WTC11 (cell line): ENCODE measurements around the gene ZSCAN23. TPM values are rescaled to one million over a fixed set of nuclear protein-coding genes. Genes with fewer than 3 reads are reported as not detected.

Experiments
- ATAC-seq: fragments of 200-7000 bp; cut with Tn5 transposase; 2 replicates; pipeline ENCODE4 v1.10.0; 2021; ENCODE audit warnings: mild to moderate bottlenecking, moderate library complexity
- CTCF ChIA-PET: fragments of 300-600 bp; sonication (Branson Sonifier 250); formaldehyde crosslinking; loops from one replicate; lab custom pipeline; 2021; ENCODE audit warnings: antibody characterized with exemption; lab: Charles Lee
- POLR2A ChIA-PET: fragments of 350-600 bp; sonication (Branson Sonifier 250); formaldehyde crosslinking; loops from one replicate; lab custom pipeline; 2021; ENCODE audit warnings: antibody characterized with exemption; lab: Charles Lee
- DNase-seq: peaks from one replicate; pipeline ENCODE4 v3.0.0; 2021; ENCODE audit warnings: low spot score
- H3K27ac Mint-ChIP-seq: 2 replicates; pipeline ENCODE4 v1.8.0; 2021; ENCODE audit warnings: mixed read lengths
- H3K27me3 Mint-ChIP-seq: 2 replicates; pipeline ENCODE4 v1.8.0; 2021; ENCODE audit warnings: low read depth, mild to moderate bottlenecking, moderate library complexity, mixed read lengths
- H3K36me3 Mint-ChIP-seq: 2 replicates; pipeline ENCODE4 v1.8.0; 2021; ENCODE audit warnings: mixed read lengths
- H3K4me1 Mint-ChIP-seq: 2 replicates; pipeline ENCODE4 v1.8.0; 2022; ENCODE audit warnings: mixed read lengths
- H3K4me3 Mint-ChIP-seq: 2 replicates; pipeline ENCODE4 v1.8.0; 2021; ENCODE audit warnings: mild to moderate bottlenecking, moderate library complexity, mixed read lengths
- H3K9me3 Mint-ChIP-seq: 2 replicates; pipeline ENCODE4 v1.8.0; 2021; ENCODE audit warnings: mixed read lengths
- E2F5 ChIP-seq: sonication (generic); formaldehyde crosslinking; IDR thresholded peaks from 2 replicates; pipeline ENCODE4 v1.8.1; 2022; ENCODE audit warnings: mild to moderate bottlenecking, moderate library complexity, missing genetic modification reagents
- EMX1 ChIP-seq: fragments of 250-450 bp; sonication (Bioruptor Pico); IDR thresholded peaks from 2 replicates; pipeline ENCODE4 v1.8.0; 2021; ENCODE audit warnings: mild to moderate bottlenecking
- ETV6 ChIP-seq: sonication (generic); formaldehyde crosslinking; IDR thresholded peaks from 2 replicates; pipeline ENCODE4 v1.8.1; 2022; ENCODE audit warnings: mild to moderate bottlenecking, missing genetic modification reagents
- GABPB1 ChIP-seq: sonication (generic); formaldehyde crosslinking; IDR thresholded peaks from 2 replicates; pipeline ENCODE4 v1.8.1; 2023; ENCODE audit warnings: mild to moderate bottlenecking, missing genetic modification reagents
- GTF2I ChIP-seq: fragments of 250-450 bp; sonication (Bioruptor Pico); conservative IDR thresholded peaks from 2 replicates; pipeline ENCODE4 v1.4.0; 2021; ENCODE audit warnings: mild to moderate bottlenecking
- HMGA2 ChIP-seq: fragments of 250-450 bp; sonication (Bioruptor Pico); IDR thresholded peaks from 2 replicates; pipeline ENCODE4 v1.4.0; 2021; ENCODE audit warnings: mild to moderate bottlenecking, moderate library complexity
- IRF1 ChIP-seq: sonication (generic); formaldehyde crosslinking; IDR thresholded peaks from 2 replicates; pipeline ENCODE4 v1.8.0; 2023; ENCODE audit warnings: missing genetic modification reagents
- JAZF1 ChIP-seq: fragments of 250-450 bp; sonication (Bioruptor Pico); IDR thresholded peaks from 2 replicates; pipeline ENCODE4 v1.9.0; 2021; ENCODE audit warnings: moderate library complexity, mild to moderate bottlenecking, inconsistent platforms
- KAT7 ChIP-seq: sonication (generic); formaldehyde crosslinking; IDR thresholded peaks from 2 replicates; pipeline ENCODE4 v1.8.1; 2023; ENCODE audit warnings: missing genetic modification reagents, mild to moderate bottlenecking, borderline replicate concordance
- MXD4 ChIP-seq: fragments of 250-450 bp; sonication (Bioruptor Pico); IDR thresholded peaks from 2 replicates; pipeline ENCODE4 v1.8.0; 2021; ENCODE audit warnings: mild to moderate bottlenecking, moderate library complexity, borderline replicate concordance
- RELA ChIP-seq: sonication (generic); formaldehyde crosslinking; IDR thresholded peaks from 2 replicates; pipeline ENCODE4 v1.8.1; 2022; ENCODE audit warnings: missing genetic modification reagents, mild to moderate bottlenecking, borderline replicate concordance
- RORB ChIP-seq: fragments of 250-450 bp; sonication (Bioruptor Pico); IDR thresholded peaks from 2 replicates; pipeline ENCODE4 v1.9.0; 2021; ENCODE audit warnings: mild to moderate bottlenecking
- TCF7 ChIP-seq: sonication (generic); formaldehyde crosslinking; IDR thresholded peaks from 2 replicates; pipeline ENCODE4 v1.8.0; 2022; ENCODE audit warnings: mild to moderate bottlenecking, low read depth, missing genetic modification reagents, moderate library complexity
- TP53 ChIP-seq: sonication (generic); formaldehyde crosslinking; IDR thresholded peaks from 2 replicates; pipeline ENCODE4 v1.8.1; 2023; ENCODE audit warnings: mild to moderate bottlenecking, missing genetic modification reagents
- ZBTB43 ChIP-seq: sonication (generic); formaldehyde crosslinking; IDR thresholded peaks from 2 replicates; pipeline ENCODE4 v1.8.1; 2023; ENCODE audit warnings: mild to moderate bottlenecking, missing genetic modification reagents
- ZNF121 ChIP-seq: sonication (generic); formaldehyde crosslinking; IDR thresholded peaks from 2 replicates; pipeline ENCODE4 v1.8.0; 2023; ENCODE audit warnings: missing genetic modification reagents
- ZNF317 ChIP-seq: sonication (generic); formaldehyde crosslinking; IDR thresholded peaks from 2 replicates; pipeline ENCODE4 v1.8.1; 2023; ENCODE audit warnings: low read depth, mild to moderate bottlenecking, moderate library complexity, missing genetic modification reagents, borderline replicate concordance
- ZNF416 ChIP-seq: fragments of 250-450 bp; sonication (Bioruptor Pico); IDR thresholded peaks from 2 replicates; pipeline ENCODE4 v1.9.0; 2021; ENCODE audit warnings: mild to moderate bottlenecking, inconsistent platforms
- ZNF423 ChIP-seq: fragments of 250-450 bp; sonication (Bioruptor Pico); IDR thresholded peaks from 2 replicates; pipeline ENCODE4 v2.1.2; 2022; ENCODE audit warnings: mild to moderate bottlenecking, moderate library complexity
- ZNF512 ChIP-seq: sonication (generic); formaldehyde crosslinking; IDR thresholded peaks from 2 replicates; pipeline ENCODE4 v1.8.1; 2022; ENCODE audit warnings: missing genetic modification reagents, borderline replicate concordance
- ZNF532 ChIP-seq: fragments of 250-450 bp; sonication (Bioruptor Pico); IDR thresholded peaks from 2 replicates; pipeline ENCODE4 v1.9.0; 2021; ENCODE audit warnings: mild to moderate bottlenecking, borderline replicate concordance
- total RNA-seq: library from RNA; stranded (reverse); gene quantifications from 3 replicates; pipeline ENCODE4 v1.2.3, GENCODE V29; 2021

ZSCAN23 gene
- total RNA-seq, 1 experiment from 2014 or later: 8.7 TPM

- TF ChIP-seq ZNF532 (CRISPR knock-in tag) (no peak), KAT7 (CRISPR knock-in tag) (no peak), TCF7 (CRISPR knock-in tag) (no peak), GTF2I (CRISPR knock-in tag) (no peak), ZNF416 (no peak)
- TF ChIP-seq, all 79 proteins: peak for 0
Measured at GRCh38 chr6:28425944-28426541, 17.2 kb downstream of the ZSCAN23 start (continued).

- Mint-ChIP-seq H3K9me3 (peaks cover 16% of the 10 kb centered on the region), H3K4me3 (no peak overlapping the region), H3K36me3 (peaks cover 33% of the 10 kb centered on the region), H3K27me3 (no peaks in the 10 kb centered on the region), H3K27ac (no peak overlapping the region), H3K4me1 (no peaks in the 10 kb centered on the region)
- ATAC-seq: no peak
- DNase-seq: no peak
- ChIA-PET CTCF (no interaction called here), POLR2A (no interaction called here)
- no peak for TF ChIP-seq ZNF317 (CRISPR knock-in tag)
- no peak for TF ChIP-seq ZBTB43 (CRISPR knock-in tag)
- no peak for TF ChIP-seq E2F5 (CRISPR knock-in tag)
Measured at GRCh38 chr6:28424163-28424562, 19.1 kb downstream of the ZSCAN23 start.

- H3K9me3 Mint-ChIP-seq: peaks cover 16% of the 10 kb centered on the region
- no peak overlapping the region for H3K27ac Mint-ChIP-seq
- ChIA-PET CTCF (no interaction called here), POLR2A (no interaction called here)
- no peak for DNase-seq
- H3K36me3 Mint-ChIP-seq: peaks cover 33% of the 10 kb centered on the region
- H3K27me3 Mint-ChIP-seq: no peaks in the 10 kb centered on the region
- no peak for ATAC-seq
- H3K4me1 Mint-ChIP-seq: no peaks in the 10 kb centered on the region
- no peak overlapping the region for H3K4me3 Mint-ChIP-seq
- TF ChIP-seq TCF7 (CRISPR knock-in tag) (no peak), ZNF121 (CRISPR knock-in tag) (no peak), ZNF532 (CRISPR knock-in tag) (no peak), RORB (CRISPR knock-in tag) (no peak), ETV6 (CRISPR knock-in tag) (no peak), IRF1 (CRISPR knock-in tag) (no peak), MXD4 (CRISPR knock-in tag) (no peak), RELA (CRISPR knock-in tag) (no peak), JAZF1 (CRISPR knock-in tag) (no peak), HMGA2 (CRISPR knock-in tag) (no peak), GABPB1 (CRISPR knock-in tag) (no peak), ZNF512 (CRISPR knock-in tag) (no peak), EMX1 (CRISPR knock-in tag) (no peak), ZNF423 (CRISPR knock-in tag) (no peak), GTF2I (CRISPR knock-in tag) (no peak), TP53 (no peak)
Measured at GRCh38 chr6:28423546-28423945, 19.7 kb downstream of the ZSCAN23 start.
